Stimulated activated naive CD8-positive, alpha-beta T cell treated with anti-CD3 and anti-CD28 coated beads, Interleukin-15, Interleukin-2, amounts not matched to agents 100 U/mL and 50 U/mL, for 24 hours (primary cell): ENCODE measurements around the gene KDM2A.

Experiments used
- ATAC-seq: fragments of 150-1000 bp; cut with Tn5 transposase; one replicate; pipeline ENCODE4 v1.10.0; 2021
- DNase-seq: peaks from one replicate; pipeline ENCODE4 v3.0.0; 2021

The KDM2A gene

GRCh38 chr11:67118801-67119584, at the start of gene KDM2A:
KDM2A (plus strand) TSS chr11:67119263; CDS start chr11:67121317, 2,054 bp downstream.
- DNase-seq (peak; percentile 99), ATAC-seq (peak; percentile 86)

GRCh38 chr11:67071420-67072284, 47.4 kb upstream of the KDM2A start:
- ATAC-seq (peak; percentile 89), DNase-seq (peak; percentile 83)

GRCh38 chr11:67072295-67072694, 46.8 kb upstream of the KDM2A start:
- DNase-seq (no peak), ATAC-seq (no peak)

GRCh38 chr11:67073908-67074307, 45.2 kb upstream of the KDM2A start:
- ATAC-seq (no peak), DNase-seq (no peak)

- ATAC-seq (no peak), DNase-seq (no peak)
Measured at GRCh38 chr11:67076202-67076601, 42.9 kb upstream of the KDM2A start.

- DNase-seq (no peak), ATAC-seq (peak; percentile 66)
Measured at GRCh38 chr11:67079065-67079705, 39.9 kb upstream of the KDM2A start.

- no peak for DNase-seq
- no peak for ATAC-seq
Measured at GRCh38 chr11:67082071-67082791, 36.8 kb upstream of the KDM2A start.

- no peak for DNase-seq
- no peak for ATAC-seq
Measured at GRCh38 chr11:67083786-67084366, 35.2 kb upstream of the KDM2A start.

GRCh38 chr11:67085617-67086016, 33.4 kb upstream of the KDM2A start:
- no peak for ATAC-seq
- DNase-seq, result no peak

- DNase-seq, result no peak
- ATAC-seq, result no peak
Measured at GRCh38 chr11:67090717-67091116, 28.3 kb upstream of the KDM2A start.

GRCh38 chr11:67095214-67095507, 23.9 kb upstream of the KDM2A start:
- ATAC-seq (no peak), DNase-seq (no peak)

GRCh38 chr11:67098799-67099429, 20.1 kb upstream of the KDM2A start:
- no peak for DNase-seq
- ATAC-seq, result no peak

GRCh38 chr11:67099831-67100324, 19.2 kb upstream of the KDM2A start:
- ATAC-seq, result peak; percentile 21
- DNase-seq, result no peak

- no peak for DNase-seq
- ATAC-seq, result no peak
Measured at GRCh38 chr11:67102664-67103063, 16.4 kb upstream of the KDM2A start.

GRCh38 chr11:67105964-67106363, 13.1 kb upstream of the KDM2A start:
- no peak for ATAC-seq
- DNase-seq, result no peak

- no peak for ATAC-seq
- no peak for DNase-seq
Measured at GRCh38 chr11:67111261-67111660, 7.8 kb upstream of the KDM2A start.

- DNase-seq, result peak; percentile 22
- peak; percentile 11 for ATAC-seq
Measured at GRCh38 chr11:67113231-67113721, 5.8 kb upstream of the KDM2A start.

- DNase-seq (no peak), ATAC-seq (no peak)
Measured at GRCh38 chr11:67114275-67114896, 4.7 kb upstream of the KDM2A start.

- DNase-seq, result no peak
- no peak for ATAC-seq
Measured at GRCh38 chr11:67116758-67117105, 2.3 kb upstream of the KDM2A start.

- ATAC-seq (no peak), DNase-seq (no peak)
Measured at GRCh38 chr11:67117176-67117575, 1.9 kb upstream of the KDM2A start.
